Measurements from ENCODE around the gene AHDC1.

AHDC1 gene

GRCh38 chr1:27574871-27575831 lies 28.8 kb downstream of the AHDC1 start:
- peak; percentile 74 for DNase-seq

- DNase-seq: no peak
Observed at GRCh38 chr1:27574001-27574781, 29.8 kb downstream of the AHDC1 start.

DNA sequence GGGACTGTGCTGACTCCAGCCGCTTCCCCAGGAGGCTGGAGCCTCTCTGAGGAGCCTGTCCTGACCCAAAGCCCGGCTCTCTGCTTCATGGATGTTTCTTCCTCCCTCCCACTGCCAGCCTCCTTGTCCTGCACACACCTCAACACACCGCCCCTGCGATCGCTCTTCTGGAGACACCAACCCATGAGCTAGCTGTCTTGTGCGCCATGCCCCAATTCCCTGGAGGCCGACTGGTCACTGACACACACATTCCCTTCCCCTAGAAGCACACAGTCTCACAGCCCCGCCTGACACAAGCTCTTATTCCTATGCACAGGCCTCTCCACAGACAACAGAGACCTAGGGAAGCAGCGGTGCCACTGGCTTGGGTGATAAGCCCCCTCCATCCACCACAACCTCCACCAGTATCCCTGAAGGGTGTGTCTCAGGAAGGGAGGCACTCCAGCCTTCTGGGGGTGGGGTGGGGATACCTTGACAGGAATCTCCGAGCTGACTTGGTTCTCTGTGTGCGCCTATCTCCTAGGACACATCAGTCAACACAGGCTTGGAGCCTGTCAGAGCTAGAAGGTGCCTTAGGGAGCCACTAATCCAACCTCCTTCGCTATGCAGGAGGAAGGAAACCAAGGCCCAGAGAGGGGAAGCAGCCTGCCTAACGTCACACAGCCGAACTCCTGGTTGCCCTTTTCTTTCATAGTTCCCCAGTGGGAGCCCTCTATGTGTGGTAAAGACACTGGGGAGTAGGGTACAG lies 31.1 kb downstream of the AHDC1 start:
- no peak for DNase-seq

DNA sequence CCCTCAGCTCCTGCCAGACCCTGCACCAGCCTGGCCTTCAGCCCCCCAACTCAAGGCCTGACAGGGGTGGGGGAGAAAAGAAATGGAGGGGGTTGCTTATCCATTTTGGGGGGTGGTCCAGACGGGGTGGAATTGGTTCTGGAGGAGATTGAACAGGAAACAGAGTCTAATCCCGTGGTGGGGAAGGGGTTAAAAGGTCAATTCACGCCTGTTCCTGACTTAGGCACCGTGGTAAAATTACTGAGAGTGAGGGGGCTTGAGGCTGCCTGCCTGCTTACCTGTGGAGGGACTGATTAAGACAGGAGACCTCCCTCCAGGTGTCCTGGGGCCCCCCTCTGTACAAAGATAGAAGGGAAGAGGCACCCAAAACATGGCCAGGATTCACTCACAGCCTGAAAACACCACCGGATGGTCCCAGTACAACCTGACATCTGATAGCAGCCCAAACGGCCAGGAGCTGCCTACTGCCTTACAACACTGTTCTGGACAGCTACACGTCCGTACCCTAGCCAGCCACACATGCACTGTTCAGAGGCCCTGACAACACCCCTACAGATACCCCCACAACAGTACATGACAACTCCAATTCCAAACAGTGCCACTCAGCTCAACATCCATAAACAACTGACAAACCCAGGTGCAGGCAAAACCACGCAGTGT lies 31.8 kb downstream of the AHDC1 start:
- DNase-seq: no peak

- no peak for DNase-seq
Observed at GRCh38 chr1:27571439-27572018, 32.4 kb downstream of the AHDC1 start.

- DNase-seq: no peak
Observed at GRCh38 chr1:27570784-27571183, 33.2 kb downstream of the AHDC1 start.

DNA sequence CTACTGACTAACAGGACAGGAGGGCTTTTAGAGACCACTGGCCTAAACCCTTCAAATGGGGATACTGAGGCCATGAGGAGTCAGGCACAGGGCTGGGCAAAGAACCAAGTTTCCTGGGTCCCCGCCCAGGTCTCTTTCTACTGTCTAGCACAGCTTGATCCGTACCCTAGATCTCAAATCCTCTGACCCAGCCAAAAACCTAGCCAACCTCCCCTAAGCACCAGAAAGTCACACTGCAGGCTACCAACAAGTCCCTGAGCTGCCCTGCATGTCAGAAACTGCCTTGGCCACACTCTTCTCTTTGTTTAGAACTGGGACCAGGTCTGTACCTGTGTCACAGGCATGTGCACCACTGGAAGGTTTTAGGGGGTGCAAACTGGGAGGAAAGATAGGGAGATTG lies 33.6 kb downstream of the AHDC1 start:
- DNase-seq: no peak

DNA sequence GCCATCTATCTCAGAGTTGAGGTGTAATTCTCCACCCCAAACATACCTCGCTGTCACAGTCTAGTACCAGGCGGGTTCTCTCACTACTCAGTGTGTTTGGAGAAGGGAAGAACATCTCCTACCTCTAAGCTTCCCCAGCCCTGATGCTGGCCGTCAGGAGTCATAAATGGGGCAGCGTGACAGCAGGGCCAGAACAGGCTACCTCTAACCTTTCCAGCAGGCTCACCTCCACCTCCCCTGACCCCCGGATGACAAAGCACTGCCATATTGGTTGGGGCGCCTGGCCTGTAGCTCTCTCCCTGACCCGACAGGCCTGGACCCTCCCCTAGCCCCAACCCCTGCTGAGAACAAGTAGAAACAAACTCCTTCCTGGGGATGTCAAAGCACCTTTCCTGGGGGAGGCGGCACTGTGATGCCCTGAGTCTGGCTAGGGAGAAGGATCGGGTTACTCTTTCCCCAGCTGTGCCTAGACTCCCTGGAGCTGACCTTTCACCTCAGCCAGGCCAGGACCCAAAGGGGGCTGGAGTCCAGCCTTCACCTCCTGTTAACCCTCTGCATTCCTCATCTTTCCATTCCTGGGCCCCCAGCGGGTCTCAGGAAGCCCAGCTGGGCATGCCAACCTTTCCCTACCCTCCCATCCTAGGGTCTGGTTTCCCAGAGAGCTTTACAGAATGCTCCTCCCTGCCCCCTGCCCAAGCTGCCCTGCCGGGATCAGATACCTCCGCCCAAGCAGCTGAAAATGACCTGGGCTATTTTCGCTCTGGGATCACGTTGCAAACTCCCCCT lies 34.2 kb downstream of the AHDC1 start:
- DNase-seq: no peak

- no peak for DNase-seq
Observed at GRCh38 chr1:27569088-27569460, 34.9 kb downstream of the AHDC1 start.

DNA sequence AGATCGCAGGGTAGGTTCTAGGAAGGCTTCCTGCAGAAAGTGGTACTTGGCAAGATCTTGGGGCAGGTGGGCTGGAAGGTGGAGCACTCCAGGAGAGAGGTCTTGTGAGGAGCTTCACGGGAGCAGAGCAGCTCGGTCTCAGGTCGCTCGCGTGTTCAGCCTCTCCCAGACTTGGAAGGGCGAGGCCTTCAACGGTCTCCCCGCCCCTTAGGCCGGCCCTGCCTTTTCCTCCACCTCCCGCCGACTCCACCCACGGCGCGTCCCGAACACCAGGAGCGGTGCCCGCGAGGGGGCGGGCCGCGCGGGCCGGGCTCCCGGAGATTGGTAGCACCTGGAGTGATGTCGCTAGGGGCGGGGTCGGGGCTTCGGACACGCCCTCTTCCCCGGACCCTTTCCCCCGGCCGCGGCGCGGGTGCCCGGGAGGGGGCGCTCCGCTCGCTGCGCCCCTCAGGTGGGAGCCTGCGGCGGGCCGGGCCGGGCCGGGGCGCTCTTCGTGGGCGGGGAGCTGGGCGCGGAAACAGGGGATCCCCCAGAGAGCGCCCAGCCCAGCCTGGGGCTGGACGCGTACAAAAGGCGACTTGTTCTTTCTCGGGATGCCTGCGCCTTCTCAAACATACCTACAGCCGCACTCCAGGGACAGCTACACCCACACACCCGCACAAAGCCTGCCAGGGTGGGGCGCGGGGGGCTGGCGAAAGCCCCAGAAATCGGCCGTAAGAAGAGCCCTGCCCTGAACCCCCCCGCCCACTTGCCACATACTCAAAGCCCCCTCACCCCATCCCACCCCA lies 35.5 kb downstream of the AHDC1 start:
- peak; percentile 91 for DNase-seq

DNA sequence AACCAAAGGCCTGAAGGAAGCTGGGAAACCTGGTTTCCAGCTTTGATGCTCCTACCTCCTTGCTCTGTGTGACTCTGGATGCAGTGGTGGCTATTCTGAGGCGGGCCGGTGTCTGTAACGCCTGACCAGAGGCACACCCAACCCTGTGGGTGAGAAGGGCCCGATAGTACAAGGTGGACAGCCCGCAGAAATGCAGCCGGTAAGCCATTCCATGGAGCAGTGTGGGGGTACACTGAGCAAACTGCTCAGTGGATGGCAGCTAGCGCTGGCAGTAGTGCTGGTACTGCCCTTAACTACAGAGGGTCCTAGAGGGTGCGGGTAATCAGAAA lies 36.0 kb downstream of the AHDC1 start:
- DNase-seq: no peak

DNA sequence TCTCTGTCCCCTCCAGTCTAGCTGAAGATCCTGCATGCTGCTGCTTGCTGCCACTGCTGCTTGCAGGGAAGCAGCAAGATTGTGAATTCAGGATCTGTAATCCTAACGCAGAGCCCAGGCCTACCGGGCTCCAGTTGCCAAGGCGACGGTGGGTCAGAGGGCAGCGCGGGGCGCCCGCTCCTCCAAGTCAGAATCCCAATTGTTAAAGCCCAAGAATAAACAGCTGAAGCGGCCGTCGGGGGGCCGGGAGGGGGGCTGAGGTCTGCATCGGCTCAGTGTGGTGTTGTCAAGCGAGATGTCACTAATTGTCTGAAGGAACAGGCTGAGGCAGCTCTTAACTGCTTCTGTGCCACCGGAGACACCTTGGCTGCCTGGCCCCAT lies 36.8 kb downstream of the AHDC1 start:
- DNase-seq: no peak

DNA sequence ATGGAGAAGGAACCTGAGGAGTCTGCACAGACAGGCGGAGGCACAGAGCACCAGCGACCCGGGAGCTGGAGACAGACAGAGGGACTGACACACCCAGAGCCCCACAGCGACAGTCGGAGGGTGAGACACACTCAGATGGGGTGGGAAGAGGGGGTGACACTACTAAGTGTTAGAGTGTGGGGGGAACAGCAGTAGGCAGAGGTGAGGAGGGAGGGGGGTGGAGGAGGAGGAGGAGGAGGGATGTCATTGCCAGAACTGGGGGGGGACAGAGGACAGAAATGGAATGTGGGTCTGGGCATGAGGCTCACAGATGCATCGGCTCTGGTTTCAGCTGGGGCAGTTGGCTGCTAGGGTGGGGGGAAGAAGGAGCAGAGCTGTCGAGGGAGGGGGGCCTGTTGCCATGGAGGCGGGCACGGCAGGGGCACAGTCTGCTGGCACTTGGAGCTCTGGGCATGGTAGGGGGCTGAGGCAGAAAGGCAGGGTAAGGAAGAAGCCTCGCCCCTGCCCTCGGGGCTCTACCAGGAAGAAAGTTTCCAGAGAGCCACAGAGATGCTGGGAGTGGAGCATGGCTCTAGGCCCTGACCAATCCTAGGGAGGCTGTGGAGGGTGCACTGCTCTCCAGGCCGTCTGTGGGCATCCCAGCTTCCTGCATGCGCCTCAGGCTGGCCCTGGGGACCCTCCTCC lies 37.3 kb downstream of the AHDC1 start:
- no peak for DNase-seq

GRCh38 chr1:27564710-27565649 lies 39.0 kb downstream of the AHDC1 start:
- DNase-seq: no peak

GRCh38 chr1:27563591-27564471 lies 40.1 kb downstream of the AHDC1 start:
- no peak for DNase-seq

DNA sequence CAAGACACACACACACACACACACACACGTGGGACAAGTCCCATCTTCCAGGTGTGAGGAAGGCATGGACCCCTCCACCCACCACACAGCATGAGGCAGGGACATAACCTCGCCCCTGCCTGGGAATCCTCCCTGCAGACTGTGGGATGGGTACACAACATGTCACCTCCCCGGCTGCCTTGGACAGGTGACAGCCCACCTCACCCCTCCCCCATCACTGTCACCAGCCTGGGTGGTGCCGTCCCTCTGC lies 40.7 kb downstream of the AHDC1 start:
- no peak for DNase-seq

- no peak for DNase-seq
Observed at GRCh38 chr1:27562534-27563340, 41.2 kb downstream of the AHDC1 start.
